Stimulated activated CD4-positive, alpha-beta T cell treated with anti-CD3 and anti-CD28 coated beads, TNF-alpha, amount 100 ng/mL, for 1 hour (primary cell): ENCODE data around the gene SLC38A9.

Source experiments
- DNase-seq, 3 donors: peaks; one replicate each; pipeline ENCODE4 v3.0.0-alpha.2; 2020; ENCODE audit warnings: low read depth in 3 of 3, low spot score in 1 of 3

Gene SLC38A9

DNA sequence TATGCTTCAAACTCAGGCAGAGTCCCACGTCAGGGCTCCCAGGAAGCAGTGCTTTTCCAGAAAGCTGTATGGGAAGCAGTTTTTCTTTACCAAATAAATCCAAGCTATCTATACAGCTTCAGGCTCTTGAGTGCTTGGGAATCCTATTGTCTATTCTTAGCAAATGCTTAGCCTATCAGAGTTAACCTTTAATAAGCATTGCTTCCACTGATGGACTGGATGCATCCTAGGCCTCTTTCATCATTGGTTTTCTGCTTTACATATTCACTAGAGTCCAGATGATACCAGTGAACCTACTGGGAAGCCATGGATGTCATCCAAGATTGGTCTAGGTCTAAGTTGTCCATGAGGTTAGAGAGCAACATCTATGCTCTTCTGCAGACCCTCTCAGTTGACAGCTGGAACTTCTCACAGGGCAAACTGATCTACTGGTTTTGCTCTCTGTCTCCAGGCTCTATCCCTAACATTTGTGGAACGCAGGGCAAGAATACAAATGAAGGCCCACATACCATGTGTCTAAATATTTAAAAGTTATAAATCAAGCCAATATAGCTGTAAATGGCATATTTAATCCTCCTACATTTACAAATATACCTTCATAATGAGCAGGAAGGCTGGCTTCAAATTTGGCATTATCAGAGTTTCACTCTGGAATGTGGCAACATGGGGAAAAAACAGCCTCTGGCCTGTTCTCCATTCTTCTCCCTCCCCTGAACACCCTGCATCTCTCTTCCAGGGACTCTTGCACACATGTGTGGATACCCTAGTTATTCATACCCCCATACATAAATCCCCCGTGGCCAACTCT, 127.5 kb downstream of the SLC38A9 start:
- no peak for DNase-seq

DNA sequence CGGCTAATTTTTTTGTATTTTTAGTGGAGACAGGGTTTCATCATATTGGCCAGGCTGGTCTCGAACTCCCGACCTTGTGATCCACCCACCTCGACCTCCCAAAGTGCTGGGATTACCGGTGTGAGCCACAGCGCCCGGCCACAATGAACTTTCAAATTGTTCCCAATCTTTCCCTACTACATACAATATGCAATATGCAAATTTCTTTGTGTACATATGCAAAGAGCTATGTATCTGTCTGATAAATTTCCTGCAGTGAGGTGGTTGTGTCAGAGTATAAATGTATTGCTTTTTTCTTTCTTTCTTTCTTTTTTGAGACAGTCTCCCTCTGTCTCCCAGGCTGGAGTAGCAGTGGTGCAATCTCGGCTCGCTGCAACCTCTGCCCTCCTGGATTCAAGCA, 128.5 kb downstream of the SLC38A9 start:
- no peak for DNase-seq

DNA sequence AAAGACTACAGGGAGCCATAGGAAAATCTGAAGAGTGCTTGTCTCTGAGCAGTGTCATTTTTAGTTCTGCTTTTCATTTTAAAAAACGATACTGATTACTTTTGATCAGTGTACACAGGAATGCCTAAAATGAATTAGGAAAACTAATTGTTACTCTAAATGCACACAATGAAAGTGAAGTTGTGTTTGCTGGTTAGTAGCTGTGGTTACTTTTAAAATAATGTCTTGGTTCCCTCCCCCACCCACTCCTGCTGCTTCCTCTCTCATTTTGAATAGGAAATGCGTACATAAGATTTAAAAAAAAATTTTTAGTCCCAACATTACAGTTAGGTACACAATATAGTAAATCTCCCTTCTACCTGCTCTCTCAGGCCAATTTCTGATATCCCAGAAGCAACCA, 129.9 kb downstream of the SLC38A9 start:
- DNase-seq = no peak

DNA sequence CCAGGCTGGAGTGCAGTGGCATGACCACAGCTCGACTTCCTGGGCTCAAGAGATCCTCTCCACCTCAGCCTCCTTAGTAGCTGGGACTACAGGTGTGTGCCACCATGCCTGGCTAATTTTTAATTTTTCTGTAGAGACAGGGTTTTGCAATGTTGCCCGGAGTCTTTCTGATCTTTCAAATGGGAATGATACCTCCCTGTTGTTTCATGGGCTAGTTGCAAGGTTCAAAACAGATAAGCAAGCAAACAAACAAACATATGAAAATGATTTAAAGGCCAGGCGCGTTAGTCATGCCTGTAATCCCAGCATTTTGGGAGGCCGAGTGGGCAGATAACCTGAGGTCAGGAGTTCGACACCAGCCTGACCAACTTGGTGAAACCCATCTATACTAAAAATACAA, 132.1 kb downstream of the SLC38A9 start:
- no peak for DNase-seq

DNA sequence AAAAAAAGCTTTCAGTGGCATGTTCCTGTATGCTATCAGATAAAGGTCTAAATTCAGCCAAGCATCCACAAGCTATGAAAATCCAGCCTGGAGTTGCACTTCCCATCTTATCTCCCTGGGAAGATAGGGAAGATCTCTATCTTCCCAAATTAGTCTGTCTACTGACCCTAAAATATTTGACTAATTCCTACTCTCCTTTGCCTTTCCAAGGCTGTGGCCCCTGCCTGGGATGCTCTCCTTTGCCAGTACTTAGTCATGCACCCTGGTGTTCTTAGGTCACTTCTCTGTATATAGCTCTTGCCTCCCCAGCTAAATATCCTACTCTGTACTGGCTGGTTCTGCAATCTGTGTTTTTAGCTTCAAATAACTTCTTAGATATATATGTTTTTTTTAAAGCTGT, 133.4 kb downstream of the SLC38A9 start:
- no peak for DNase-seq

DNA sequence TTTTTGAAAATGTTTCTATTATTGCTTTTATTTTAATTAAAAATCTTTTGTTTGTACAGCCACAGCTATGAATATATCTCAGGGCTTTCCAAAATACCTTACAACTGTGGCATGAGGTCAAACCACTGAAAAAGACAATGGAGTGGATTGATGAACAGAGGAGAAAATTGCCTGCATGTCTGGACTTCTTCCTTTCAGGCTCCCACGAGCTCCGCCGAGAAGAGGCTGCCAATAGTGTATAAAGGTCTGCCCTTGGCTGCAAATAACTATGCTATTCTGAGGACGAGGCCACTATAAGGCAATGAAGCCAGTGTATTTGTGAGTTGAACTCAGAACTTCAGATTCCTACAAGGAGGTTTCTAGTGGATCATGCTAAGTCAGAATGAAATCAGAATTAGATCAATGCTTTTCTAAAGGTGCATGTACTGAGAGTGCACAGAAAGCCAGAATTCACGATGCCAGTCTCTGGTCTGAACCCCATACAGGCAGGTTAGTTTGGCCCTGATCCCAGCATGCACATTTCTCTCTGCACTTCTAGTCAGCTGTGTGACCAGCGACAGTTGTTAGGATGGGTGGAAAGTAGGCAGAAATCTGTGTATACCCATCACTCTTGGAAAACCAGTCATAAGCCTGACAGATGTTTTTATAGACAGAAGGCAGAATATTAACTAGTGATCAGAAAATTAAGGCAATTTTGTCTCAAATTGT, 134.6 kb downstream of the SLC38A9 start:
- DNase-seq = no peak

DNA sequence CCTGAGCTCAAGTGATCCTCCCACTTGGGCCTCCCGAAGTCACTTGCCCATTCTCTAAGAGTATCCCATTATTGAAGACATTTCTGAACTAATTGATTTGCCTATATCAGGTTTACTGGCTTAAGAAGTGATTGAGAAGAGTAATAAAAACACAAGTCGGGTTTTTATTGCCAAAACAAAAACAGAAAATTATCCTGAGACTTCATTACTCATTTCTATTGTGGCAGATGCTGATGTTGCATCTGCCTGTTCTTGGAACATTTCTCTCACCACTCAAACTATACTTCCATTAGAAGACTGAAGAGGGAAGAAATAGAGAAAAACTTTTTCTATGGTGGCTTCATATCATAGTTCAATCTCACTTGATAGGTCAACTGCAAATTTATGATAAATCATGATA, 135.5 kb downstream of the SLC38A9 start:
- no peak for DNase-seq
